OCI-LY1 (cell line): ENCODE results near the gene SH3RF3.

ENCODE experiments used
- EZH2 ChIP-seq: fragments of 200-600 bp; sonication (generic), shearing (Covaris generic); IDR thresholded peaks from 2 replicates; pipeline ENCODE4 v1.8.0; 2017; ENCODE audit warnings: borderline replicate concordance, mixed run types, mild to moderate bottlenecking, antibody characterized with exemption, low read length, moderate library complexity, mixed read lengths
- TF ChIP-seq, protein P1 (sequence below): fragments of 200-600 bp; sonication (generic), shearing (Covaris generic); IDR thresholded peaks from 2 replicates; pipeline ENCODE4 v1.5.1; 2017; ENCODE audit warnings: mild to moderate bottlenecking, antibody characterized with exemption, low read length, moderate library complexity, mixed read lengths

DNA sequence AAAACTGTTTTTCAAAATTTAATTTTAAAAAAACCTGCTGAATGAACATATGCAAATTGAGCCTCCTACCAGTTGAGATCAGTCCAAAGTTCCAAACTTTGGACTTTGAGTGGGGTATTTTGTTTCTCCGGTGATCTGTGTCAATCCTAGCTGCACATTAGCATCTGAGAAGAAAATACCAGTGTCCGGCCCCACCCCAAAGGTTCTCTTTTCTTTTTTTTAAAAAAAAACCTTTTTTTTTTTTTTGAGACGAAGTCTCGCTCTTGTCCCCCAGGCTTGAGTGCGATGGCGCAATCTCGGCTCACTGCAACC lies 393.0 kb downstream of the SH3RF3 start:
- TF ChIP-seq, protein P1, sequence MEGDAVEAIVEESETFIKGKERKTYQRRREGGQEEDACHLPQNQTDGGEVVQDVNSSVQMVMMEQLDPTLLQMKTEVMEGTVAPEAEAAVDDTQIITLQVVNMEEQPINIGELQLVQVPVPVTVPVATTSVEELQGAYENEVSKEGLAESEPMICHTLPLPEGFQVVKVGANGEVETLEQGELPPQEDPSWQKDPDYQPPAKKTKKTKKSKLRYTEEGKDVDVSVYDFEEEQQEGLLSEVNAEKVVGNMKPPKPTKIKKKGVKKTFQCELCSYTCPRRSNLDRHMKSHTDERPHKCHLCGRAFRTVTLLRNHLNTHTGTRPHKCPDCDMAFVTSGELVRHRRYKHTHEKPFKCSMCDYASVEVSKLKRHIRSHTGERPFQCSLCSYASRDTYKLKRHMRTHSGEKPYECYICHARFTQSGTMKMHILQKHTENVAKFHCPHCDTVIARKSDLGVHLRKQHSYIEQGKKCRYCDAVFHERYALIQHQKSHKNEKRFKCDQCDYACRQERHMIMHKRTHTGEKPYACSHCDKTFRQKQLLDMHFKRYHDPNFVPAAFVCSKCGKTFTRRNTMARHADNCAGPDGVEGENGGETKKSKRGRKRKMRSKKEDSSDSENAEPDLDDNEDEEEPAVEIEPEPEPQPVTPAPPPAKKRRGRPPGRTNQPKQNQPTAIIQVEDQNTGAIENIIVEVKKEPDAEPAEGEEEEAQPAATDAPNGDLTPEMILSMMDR = no peak
- TF ChIP-seq EZH2 = no peak
